A549 (cell line): Measurements from ENCODE around the gene DYRK4. TPM values are rescaled to one million over a fixed set of nuclear protein-coding genes. Genes with fewer than 3 reads are reported as not detected.

Experiments used
- ATAC-seq, 2 experiments: fragments of 200-7000 bp in 1 of 2; fragments of >200 bp in 1 of 2; cut with Nextera tagmentation in 1 of 2; cut with Tn5 transposase in 1 of 2; 3 replicates each; pipeline versions ENCODE4 v1.8.0 to v1.9.1; 2018 to 2020; ENCODE audit warnings: mild to moderate bottlenecking in 1 of 2, moderate library complexity in 1 of 2
- CTCF ChIA-PET: fragments of 300-600 bp; sonication (Branson Sonifier 250); formaldehyde crosslinking; extraction: SDS; loops from one replicate; lab custom pipeline; 2021; ENCODE audit warnings: antibody characterized with exemption, inconsistent platforms; lab: Yijun Ruan, JAX
- POLR2A ChIA-PET: fragments of 350-600 bp; formaldehyde crosslinking; extraction: SDS; loops from one replicate; lab custom pipeline; 2021; ENCODE audit warnings: antibody characterized with exemption, inconsistent platforms; lab: Yijun Ruan, JAX
- DNase-seq, 2 experiments: peaks; one replicate each; pipeline versions ENCODE4 v3.0.0 to v3.0.0-alpha.2; 2011 to 2016; ENCODE audit warnings: low read depth in 1 of 2, low spot score in 1 of 2
- FAIRE-seq: peaks from 2 replicates; lab custom pipeline; 2011; peaks lifted over from hg19 to GRCh38; lab: Jason Lieb, UNC
- H3K27ac ChIP-seq, 2 experiments: fragments of >200 bp; sonication (Bioruptor Twin); formaldehyde crosslinking; 3 replicates each; pipeline ENCODE4 v1.5.1; 2016 to 2017
- H3K4me1 ChIP-seq: fragments of >200 bp; sonication (Bioruptor Twin); formaldehyde crosslinking; 3 replicates; pipeline ENCODE4 v1.6.1; 2016
- H3K4me2 ChIP-seq: fragments of >200 bp; sonication (Bioruptor Twin); formaldehyde crosslinking; 3 replicates; pipeline ENCODE4 v1.6.1; 2016
- H3K4me3 ChIP-seq: fragments of >200 bp; sonication (Bioruptor Twin); formaldehyde crosslinking; 3 replicates; pipeline ENCODE4 v1.5.1; 2016
- H3K9me3 ChIP-seq: fragments of >200 bp; sonication (Bioruptor Twin); formaldehyde crosslinking; 3 replicates; pipeline ENCODE4 v1.6.1; 2016
- ATOH8 ChIP-seq: fragments of 250-450 bp; sonication (Bioruptor Pico); IDR thresholded peaks from 2 replicates; pipeline ENCODE4 v1.5.0; 2020; ENCODE audit warnings: low read depth, mild to moderate bottlenecking, moderate library complexity
- BHLHE40 ChIP-seq: IDR thresholded peaks from 2 replicates; pipeline ENCODE4 v1.6.1; 2012; ENCODE audit warnings: low read depth, low read length, inconsistent platforms
- CBX8 ChIP-seq: fragments of 200-600 bp; sonication (generic); IDR thresholded peaks from 2 replicates; pipeline ENCODE4 v1.6.1; 2016
- CEBPB ChIP-seq, 2 experiments: fragments of >200 bp in 1 of 2; sonication (Bioruptor Twin) in 1 of 2; formaldehyde crosslinking in 1 of 2; IDR thresholded peaks; 2 replicates each; pipeline ENCODE4 v1.6.1; 2012 to 2016
- CTCF ChIP-seq: fragments of >200 bp; sonication (Bioruptor Twin); formaldehyde crosslinking; IDR thresholded peaks from 3 replicates; pipeline ENCODE4 v1.5.1; 2016
- E2F6 ChIP-seq: IDR thresholded peaks from 2 replicates; pipeline ENCODE4 v1.6.1; 2012; ENCODE audit warnings: low read depth, borderline replicate concordance
- EHMT2 ChIP-seq: fragments of 200-600 bp; sonication (generic); IDR thresholded peaks from 2 replicates; pipeline ENCODE4 v1.6.1; 2016; ENCODE audit warnings: antibody characterized with exemption, low read depth, mild to moderate bottlenecking, moderate library complexity
- FOSB ChIP-seq: fragments of 250-450 bp; sonication (Bioruptor Pico); IDR thresholded peaks from 2 replicates; pipeline ENCODE4 v1.5.0; 2020; ENCODE audit warnings: mild to moderate bottlenecking, moderate library complexity
- FOXS1 ChIP-seq: fragments of 250-450 bp; sonication (Bioruptor Pico); IDR thresholded peaks from 2 replicates; pipeline ENCODE4 v1.5.0; 2020; ENCODE audit warnings: mild to moderate bottlenecking, moderate library complexity
- HEYL ChIP-seq: fragments of 250-450 bp; sonication (Bioruptor Pico); IDR thresholded peaks from 2 replicates; pipeline ENCODE4 v1.8.0; 2021; ENCODE audit warnings: mild to moderate bottlenecking, moderate library complexity
- HOXB5 ChIP-seq: fragments of 250-450 bp; sonication (Bioruptor Pico); IDR thresholded peaks from 2 replicates; pipeline ENCODE4 v1.5.0; 2020; ENCODE audit warnings: mild to moderate bottlenecking, moderate library complexity
- JUN ChIP-seq, 2 experiments: fragments of >200 bp; sonication (Bioruptor Twin); formaldehyde crosslinking; IDR thresholded peaks; 2 replicates in 1 of 2; 3 replicates in 1 of 2; pipeline ENCODE4 v1.6.1; 2016 to 2017
- KDM1A ChIP-seq: fragments of 200-600 bp; sonication (generic); IDR thresholded peaks from 2 replicates; pipeline ENCODE4 v1.6.1; 2016; ENCODE audit warnings: low read depth, mild to moderate bottlenecking
- MAFK ChIP-seq: fragments of 450-650 bp; IDR thresholded peaks from 2 replicates; pipeline ENCODE4 v1.6.1; 2014; ENCODE audit not compliant: partially characterized antibody
- MAZ ChIP-seq: fragments of 150-350 bp; IDR thresholded peaks from 2 replicates; pipeline ENCODE4 v1.6.1; 2014; ENCODE audit warnings: antibody characterized with exemption, low read depth, low read length, borderline replicate concordance
- NFE2L2 ChIP-seq: fragments of 150-350 bp; conservative IDR thresholded peaks from 2 replicates; pipeline ENCODE4 v1.6.1; 2014; ENCODE audit warnings: low read length
- PHF8 ChIP-seq: fragments of 200-600 bp; sonication (generic); IDR thresholded peaks from 2 replicates; pipeline ENCODE4 v1.6.1; 2016; ENCODE audit warnings: low read depth, mild to moderate bottlenecking, antibody characterized with exemption, moderate library complexity, borderline replicate concordance
- POLR2A ChIP-seq: IDR thresholded peaks from 2 replicates; pipeline ENCODE4 v1.6.1; 2012; ENCODE audit warnings: mild to moderate bottlenecking, low read length
- RCOR1 ChIP-seq: fragments of 150-350 bp; IDR thresholded peaks from 2 replicates; pipeline ENCODE4 v1.6.1; 2014; ENCODE audit warnings: antibody characterized with exemption, low read length, low read depth
- RNF2 ChIP-seq: fragments of 200-600 bp; sonication (generic); IDR thresholded peaks from 2 replicates; pipeline ENCODE4 v1.6.1; 2016; ENCODE audit warnings: low read depth, mild to moderate bottlenecking, antibody characterized with exemption, moderate library complexity, borderline replicate concordance
- ZC3H11A ChIP-seq: fragments of 450-650 bp; IDR thresholded peaks from 2 replicates; pipeline ENCODE4 v1.6.1; 2014; ENCODE audit warnings: antibody characterized with exemption, mild to moderate bottlenecking
- ZFP36 ChIP-seq: fragments of 450-650 bp; IDR thresholded peaks from 2 replicates; pipeline ENCODE4 v1.6.1; 2014; ENCODE audit warnings: borderline replicate concordance; ENCODE audit not compliant: partially characterized antibody
- ZSCAN20 ChIP-seq: fragments of 250-450 bp; sonication (Bioruptor Pico); IDR thresholded peaks from 2 replicates; pipeline ENCODE4 v1.8.0; 2022; ENCODE audit warnings: mild to moderate bottlenecking, moderate library complexity
- WGBS: methylation state at CpG from one replicate; pipeline ENCODE4 v1.1.6; 2017; ENCODE audit errors: missing lambda C conversion rate; 5-methylcytosine and 5-hydroxymethylcytosine counted together
- polyA plus RNA-seq, 4 experiments: library from polyadenylated mRNA; depleted of rRNA in 3 of 4; stranded (reverse); fragments of >200 nt; fragmentation: RNase III in 1 of 4; extraction: RNeasy Plus Mini Kit Qiagen cat#74134 plus additional on column Dnase treatment in 1 of 4; gene quantifications; 2 replicates in 3 of 4; 3 replicates in 1 of 4; pipeline ENCODE4 v1.2.3, GENCODE V29; 2011 to 2017
- TF ChIP-seq, protein P1 (sequence below): fragments of 200-600 bp; sonication (generic); IDR thresholded peaks from 2 replicates; pipeline ENCODE4 v1.6.1; 2016; ENCODE audit warnings: antibody characterized with exemption, mild to moderate bottlenecking, moderate library complexity
- TF ChIP-seq, protein P2 (sequence below): fragments of >200 bp; sonication (Bioruptor Twin); formaldehyde crosslinking; IDR thresholded peaks from 3 replicates; pipeline ENCODE4 v1.6.1; 2016
- TF ChIP-seq, protein P3 (sequence below): fragments of 150-350 bp; IDR thresholded peaks from 2 replicates; pipeline ENCODE4 v1.6.1; 2014; ENCODE audit warnings: low read depth, mild to moderate bottlenecking, low read length

The DYRK4 gene
- polyA plus RNA-seq, 2 of the 4 experiments (the other 2 are of a cell fraction) = 40.3 to 84.5 TPM

GRCh38 chr12:4589941-4590340, 27.9 kb downstream of the DYRK4 start:
- POLR2A ChIA-PET = no interaction called here

DNA sequence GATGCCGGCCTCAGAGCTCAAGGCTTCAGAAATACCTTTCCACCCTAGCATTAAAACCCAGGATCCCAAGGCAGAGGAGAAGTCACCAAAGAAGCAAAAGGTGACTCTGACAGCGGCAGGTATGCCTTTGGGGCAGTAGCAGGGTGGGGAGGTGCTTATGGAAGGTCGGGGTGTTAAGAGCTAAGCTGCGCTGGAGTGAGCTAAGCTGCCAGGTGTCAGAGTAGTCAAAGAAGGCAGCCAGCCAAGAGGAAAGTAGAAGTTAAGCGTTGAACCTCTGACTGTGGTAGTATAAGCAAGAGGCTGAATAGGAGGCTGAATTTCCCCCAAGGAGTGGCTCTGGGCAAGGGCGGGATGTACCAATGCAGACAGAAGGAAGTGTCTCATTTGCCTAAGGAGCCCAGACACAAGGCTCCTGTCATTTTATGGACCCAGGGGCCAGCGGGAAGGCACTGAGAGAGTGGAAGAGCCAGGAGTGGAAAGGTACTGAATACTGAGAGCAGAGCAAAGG, 29.2 kb downstream of the DYRK4 start:
- H3K27ac ChIP-seq = no peak overlapping the region
- WGBS = 38% methylated on average over 7 of the region's 7 CpGs
- ChIA-PET CTCF (interaction anchor here (3.6 to 8.5 kb wide), 3 partner anchors 11 to 167 kb away, joined by 14 to 62 read pairs (median 19); no protein-coding TSS in a partner anchor), POLR2A (no interaction called here)
- DNase-seq (no peak), ATAC-seq (0 out of 6 replicates have a peak, but pooled peaks of 1 of the 2 experiments have one; percentile 22), FAIRE-seq (no peak)
- no peaks in the 10 kb centered on the region for H3K9me3 ChIP-seq
- no peaks in the 10 kb centered on the region for H3K4me1 ChIP-seq
- no peak overlapping the region for H3K4me3 ChIP-seq
- H3K4me2 ChIP-seq = no peak overlapping the region
- TF ChIP-seq BHLHE40 = no peak
- no peak for TF ChIP-seq HEYL
- TF ChIP-seq JUN (IDR thresholded peaks at IDR 0.05) = no peak
- no peak for TF ChIP-seq CBX8
- TF ChIP-seq ZFP36 = no peak
- no peak for TF ChIP-seq RNF2
- TF ChIP-seq, protein P1, sequence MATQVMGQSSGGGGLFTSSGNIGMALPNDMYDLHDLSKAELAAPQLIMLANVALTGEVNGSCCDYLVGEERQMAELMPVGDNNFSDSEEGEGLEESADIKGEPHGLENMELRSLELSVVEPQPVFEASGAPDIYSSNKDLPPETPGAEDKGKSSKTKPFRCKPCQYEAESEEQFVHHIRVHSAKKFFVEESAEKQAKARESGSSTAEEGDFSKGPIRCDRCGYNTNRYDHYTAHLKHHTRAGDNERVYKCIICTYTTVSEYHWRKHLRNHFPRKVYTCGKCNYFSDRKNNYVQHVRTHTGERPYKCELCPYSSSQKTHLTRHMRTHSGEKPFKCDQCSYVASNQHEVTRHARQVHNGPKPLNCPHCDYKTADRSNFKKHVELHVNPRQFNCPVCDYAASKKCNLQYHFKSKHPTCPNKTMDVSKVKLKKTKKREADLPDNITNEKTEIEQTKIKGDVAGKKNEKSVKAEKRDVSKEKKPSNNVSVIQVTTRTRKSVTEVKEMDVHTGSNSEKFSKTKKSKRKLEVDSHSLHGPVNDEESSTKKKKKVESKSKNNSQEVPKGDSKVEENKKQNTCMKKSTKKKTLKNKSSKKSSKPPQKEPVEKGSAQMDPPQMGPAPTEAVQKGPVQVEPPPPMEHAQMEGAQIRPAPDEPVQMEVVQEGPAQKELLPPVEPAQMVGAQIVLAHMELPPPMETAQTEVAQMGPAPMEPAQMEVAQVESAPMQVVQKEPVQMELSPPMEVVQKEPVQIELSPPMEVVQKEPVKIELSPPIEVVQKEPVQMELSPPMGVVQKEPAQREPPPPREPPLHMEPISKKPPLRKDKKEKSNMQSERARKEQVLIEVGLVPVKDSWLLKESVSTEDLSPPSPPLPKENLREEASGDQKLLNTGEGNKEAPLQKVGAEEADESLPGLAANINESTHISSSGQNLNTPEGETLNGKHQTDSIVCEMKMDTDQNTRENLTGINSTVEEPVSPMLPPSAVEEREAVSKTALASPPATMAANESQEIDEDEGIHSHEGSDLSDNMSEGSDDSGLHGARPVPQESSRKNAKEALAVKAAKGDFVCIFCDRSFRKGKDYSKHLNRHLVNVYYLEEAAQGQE = no peak
- TF ChIP-seq MAZ = no peak
- TF ChIP-seq RCOR1 = no peak
- TF ChIP-seq KDM1A = no peak
- TF ChIP-seq ZSCAN20 (CRISPR knock-in tag) = no peak
- TF ChIP-seq, protein P2, sequence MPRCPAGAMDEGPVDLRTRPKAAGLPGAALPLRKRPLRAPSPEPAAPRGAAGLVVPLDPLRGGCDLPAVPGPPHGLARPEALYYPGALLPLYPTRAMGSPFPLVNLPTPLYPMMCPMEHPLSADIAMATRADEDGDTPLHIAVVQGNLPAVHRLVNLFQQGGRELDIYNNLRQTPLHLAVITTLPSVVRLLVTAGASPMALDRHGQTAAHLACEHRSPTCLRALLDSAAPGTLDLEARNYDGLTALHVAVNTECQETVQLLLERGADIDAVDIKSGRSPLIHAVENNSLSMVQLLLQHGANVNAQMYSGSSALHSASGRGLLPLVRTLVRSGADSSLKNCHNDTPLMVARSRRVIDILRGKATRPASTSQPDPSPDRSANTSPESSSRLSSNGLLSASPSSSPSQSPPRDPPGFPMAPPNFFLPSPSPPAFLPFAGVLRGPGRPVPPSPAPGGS = no peak
- TF ChIP-seq ATOH8 (CRISPR knock-in tag) = no peak
- TF ChIP-seq E2F6 = no peak
- no peak for TF ChIP-seq POLR2A
- no peak for TF ChIP-seq NFE2L2
- TF ChIP-seq FOSB (CRISPR knock-in tag) = no peak

More at GRCh38 chr12:4589941-4590340, 27.9 kb downstream of the DYRK4 start:
- Histone ChIP-seq H3K27ac (no peak overlapping the region), H3K9me3 (no peaks in the 10 kb centered on the region), H3K4me3 (no peak overlapping the region), H3K4me2 (no peak overlapping the region), H3K4me1 (no peaks in the 10 kb centered on the region)
- TF ChIP-seq, protein P3, sequence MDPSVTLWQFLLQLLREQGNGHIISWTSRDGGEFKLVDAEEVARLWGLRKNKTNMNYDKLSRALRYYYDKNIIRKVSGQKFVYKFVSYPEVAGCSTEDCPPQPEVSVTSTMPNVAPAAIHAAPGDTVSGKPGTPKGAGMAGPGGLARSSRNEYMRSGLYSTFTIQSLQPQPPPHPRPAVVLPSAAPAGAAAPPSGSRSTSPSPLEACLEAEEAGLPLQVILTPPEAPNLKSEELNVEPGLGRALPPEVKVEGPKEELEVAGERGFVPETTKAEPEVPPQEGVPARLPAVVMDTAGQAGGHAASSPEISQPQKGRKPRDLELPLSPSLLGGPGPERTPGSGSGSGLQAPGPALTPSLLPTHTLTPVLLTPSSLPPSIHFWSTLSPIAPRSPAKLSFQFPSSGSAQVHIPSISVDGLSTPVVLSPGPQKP = no peak
- TF ChIP-seq CTCF (no peak), HOXB5 (no peak), E2F6 (no peak), FOXS1 (CRISPR knock-in tag) (no peak), ZC3H11A (no peak), MAFK (no peak), CEBPB (IDR thresholded peaks at IDR 0.05) (no peak), EHMT2 (no peak), PHF8 (no peak)
- DNase-seq (no peak), FAIRE-seq (no peak), ATAC-seq (no peak)
- CTCF ChIA-PET = interaction anchor here (3.6 to 8.5 kb wide), 2 partner anchors 9 to 14 kb away, joined by 14 to 62 read pairs; no protein-coding TSS in a partner anchor
- 6% methylated on average over 2 of the region's 2 CpGs for WGBS
